Activated T-helper 17 cell treated with anti-CD3 and anti-CD28 coated beads, Interleukin-2, amount 50 U/mL, for 72 hours (primary cell): ENCODE results near the gene GPR15LG. TPM values are rescaled to one million over a fixed set of nuclear protein-coding genes. Genes with fewer than 3 reads are reported as not detected.
A peak's percentile ranks its signal among the peaks of the same experiment; 100 is the strongest.

Source experiments
- ATAC-seq: fragments of 150-1000 bp; cut with Tn5 transposase; replicated peaks from 2 replicates; pipeline ENCODE4 v1.10.0; 2021; ENCODE audit warnings: mild to moderate bottlenecking, moderate library complexity
- H3K27ac Mint-ChIP-seq: one replicate; pipeline ENCODE4 v1.8.0; 2022; ENCODE audit warnings: mixed read lengths
- H3K27me3 Mint-ChIP-seq: one replicate; pipeline ENCODE4 v1.8.0; 2022; ENCODE audit warnings: mixed read lengths
- H3K36me3 Mint-ChIP-seq: one replicate; pipeline ENCODE4 v1.8.0; 2022; ENCODE audit warnings: low read depth, mild to moderate bottlenecking, mixed read lengths
- H3K4me1 Mint-ChIP-seq: one replicate; pipeline ENCODE4 v1.8.0; 2022; ENCODE audit warnings: mixed read lengths
- H3K4me3 Mint-ChIP-seq: one replicate; pipeline ENCODE4 v1.8.0; 2022; ENCODE audit warnings: mild to moderate bottlenecking, mixed read lengths
- H3K9me3 Mint-ChIP-seq: one replicate; pipeline ENCODE4 v1.8.0; 2022; ENCODE audit warnings: mixed read lengths
- total RNA-seq, 2 donors: library from RNA; stranded (reverse); gene quantifications; one replicate each; pipeline ENCODE4 v1.2.3, GENCODE V29; 2022

The GPR15LG gene
- total RNA-seq, 2 donors from 2014 or later, result not detected

- H3K27me3 Mint-ChIP-seq, result peaks cover 12% of the 10 kb centered on the region
- H3K4me3 Mint-ChIP-seq, result no peak overlapping the region
- no peaks in the 10 kb centered on the region for H3K9me3 Mint-ChIP-seq
- H3K27ac Mint-ChIP-seq, result no peak overlapping the region
- H3K4me1 Mint-ChIP-seq, result no peaks in the 10 kb centered on the region
- ATAC-seq, result no peak
- no peaks in the 10 kb centered on the region for H3K36me3 Mint-ChIP-seq
Observed at GRCh38 chr10:84205853-84206525, 32.4 kb downstream of the GPR15LG start.

DNA sequence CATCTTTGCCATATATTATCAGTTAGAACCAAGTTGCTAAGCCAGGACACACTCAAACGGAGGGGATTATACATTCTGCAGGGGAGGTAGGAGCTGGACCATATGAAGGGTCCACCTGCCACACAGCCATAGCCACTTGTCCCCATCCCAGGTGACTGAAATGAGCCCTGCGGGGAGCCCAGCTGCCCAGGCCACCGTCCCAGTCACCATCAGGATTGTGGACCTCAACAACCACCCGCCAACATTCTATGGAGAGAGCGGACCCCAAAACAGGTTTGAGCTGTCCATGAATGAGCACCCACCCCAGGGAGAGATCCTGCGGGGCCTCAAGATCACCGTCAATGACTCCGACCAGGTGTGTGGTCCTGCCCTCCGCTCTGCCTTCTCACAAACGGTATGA lies 34.4 kb downstream of the GPR15LG start:
- H3K9me3 Mint-ChIP-seq, result no peaks in the 10 kb centered on the region
- no peak overlapping the region for H3K27ac Mint-ChIP-seq
- no peak for ATAC-seq
- H3K4me3 Mint-ChIP-seq, result no peak overlapping the region
- peaks cover 12% of the 10 kb centered on the region for H3K27me3 Mint-ChIP-seq
- no peaks in the 10 kb centered on the region for H3K36me3 Mint-ChIP-seq
- no peaks in the 10 kb centered on the region for H3K4me1 Mint-ChIP-seq

- no peaks in the 10 kb centered on the region for H3K9me3 Mint-ChIP-seq
- no peak overlapping the region for H3K4me3 Mint-ChIP-seq
- H3K27me3 Mint-ChIP-seq, result peaks cover 20% of the 10 kb centered on the region
- H3K36me3 Mint-ChIP-seq, result no peaks in the 10 kb centered on the region
- H3K27ac Mint-ChIP-seq, result no peak overlapping the region
- H3K4me1 Mint-ChIP-seq, result peaks cover 7% of the 10 kb centered on the region
- no peak for ATAC-seq
Observed at GRCh38 chr10:84211566-84211965, 38.0 kb downstream of the GPR15LG start.

GRCh38 chr10:84212014-84212413 lies 38.4 kb downstream of the GPR15LG start:
- no peaks in the 10 kb centered on the region for H3K9me3 Mint-ChIP-seq
- H3K4me3 Mint-ChIP-seq, result no peak overlapping the region
- H3K27ac Mint-ChIP-seq, result no peak overlapping the region
- peaks cover 7% of the 10 kb centered on the region for H3K4me1 Mint-ChIP-seq
- ATAC-seq, result no peak
- H3K27me3 Mint-ChIP-seq, result peaks cover 16% of the 10 kb centered on the region
- no peaks in the 10 kb centered on the region for H3K36me3 Mint-ChIP-seq

DNA sequence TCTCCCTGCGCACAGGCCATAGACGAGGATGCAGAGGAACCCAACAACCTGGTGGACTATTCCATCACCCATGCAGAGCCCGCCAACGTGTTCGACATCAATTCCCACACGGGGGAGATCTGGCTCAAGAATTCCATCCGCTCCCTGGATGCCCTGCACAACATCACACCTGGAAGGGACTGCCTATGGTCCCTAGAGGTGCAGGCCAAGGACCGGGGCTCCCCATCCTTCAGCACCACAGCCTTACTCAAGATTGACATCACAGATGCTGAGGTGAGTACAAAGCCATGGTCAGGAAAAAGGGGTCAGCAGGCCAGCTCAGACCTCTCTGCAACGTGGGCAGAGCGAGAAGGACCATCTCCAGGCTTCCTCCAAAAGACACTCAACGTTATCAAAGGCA lies 39.5 kb downstream of the GPR15LG start:
- no peaks in the 10 kb centered on the region for H3K36me3 Mint-ChIP-seq
- H3K4me3 Mint-ChIP-seq, result no peak overlapping the region
- no peaks in the 10 kb centered on the region for H3K9me3 Mint-ChIP-seq
- no peak overlapping the region for H3K27ac Mint-ChIP-seq
- H3K4me1 Mint-ChIP-seq, result peaks cover 7% of the 10 kb centered on the region
- H3K27me3 Mint-ChIP-seq, result peaks cover 14% of the 10 kb centered on the region
- no peak for ATAC-seq

DNA sequence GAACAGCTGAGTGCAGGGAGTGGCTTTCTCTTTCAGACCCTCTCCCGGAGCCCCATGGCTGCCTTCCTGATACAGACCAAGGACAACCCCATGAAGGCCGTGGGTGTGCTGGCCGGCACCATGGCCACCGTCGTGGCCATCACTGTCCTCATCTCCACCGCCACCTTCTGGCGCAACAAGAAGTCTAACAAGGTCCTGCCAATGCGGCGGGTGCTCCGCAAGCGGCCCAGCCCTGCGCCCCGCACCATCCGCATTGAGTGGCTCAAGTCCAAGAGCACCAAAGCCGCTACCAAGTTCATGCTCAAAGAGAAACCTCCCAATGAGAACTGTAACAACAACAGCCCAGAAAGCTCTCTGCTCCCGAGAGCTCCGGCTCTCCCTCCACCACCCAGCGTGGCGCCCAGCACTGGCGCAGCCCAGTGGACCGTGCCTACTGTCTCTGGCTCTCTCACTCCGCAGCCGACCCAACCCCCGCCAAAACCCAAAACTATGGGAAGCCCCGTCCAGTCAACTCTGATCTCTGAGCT lies 40.5 kb downstream of the GPR15LG start:
- peak; percentile 19 for ATAC-seq
- H3K4me1 Mint-ChIP-seq, result peaks cover 7% of the 10 kb centered on the region
- peaks cover 10% of the 10 kb centered on the region for H3K27me3 Mint-ChIP-seq
- H3K4me3 Mint-ChIP-seq, result peak overlapping the region; percentile 42
- no peaks in the 10 kb centered on the region for H3K9me3 Mint-ChIP-seq
- H3K27ac Mint-ChIP-seq, result no peak overlapping the region
- H3K36me3 Mint-ChIP-seq, result no peaks in the 10 kb centered on the region

DNA sequence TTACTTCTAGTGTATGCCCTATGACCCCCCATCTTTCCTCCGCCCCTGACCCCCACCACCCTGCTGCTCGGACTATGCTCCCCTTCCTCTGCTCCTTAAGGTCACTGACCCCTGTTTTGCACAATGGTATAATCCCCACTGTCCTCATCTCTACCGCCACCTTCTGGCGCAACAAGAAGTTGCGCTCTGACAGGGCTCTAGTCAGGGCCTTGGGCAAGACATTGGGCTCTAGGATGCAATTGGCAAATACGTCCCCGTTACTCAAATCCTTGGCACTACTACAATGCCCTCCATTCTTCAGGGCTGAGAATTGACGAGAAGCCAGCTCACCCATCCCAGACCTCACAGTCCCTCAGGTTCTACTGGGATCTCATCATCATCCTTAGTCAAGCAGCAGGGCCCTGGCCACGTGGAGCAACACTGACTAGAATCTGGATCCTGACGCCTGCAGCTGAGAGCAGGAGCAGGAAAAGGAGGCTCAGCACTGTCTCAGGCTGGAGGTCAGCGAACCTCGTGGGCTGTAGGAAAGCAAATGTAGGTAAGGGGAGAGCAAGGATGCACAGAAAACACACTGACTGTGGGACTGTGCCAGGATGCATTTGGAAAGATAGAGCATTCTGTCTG lies 41.1 kb downstream of the GPR15LG start:
- H3K4me1 Mint-ChIP-seq, result peaks cover 7% of the 10 kb centered on the region
- peak overlapping the region; percentile 42 for H3K4me3 Mint-ChIP-seq
- H3K27ac Mint-ChIP-seq, result no peak overlapping the region
- H3K27me3 Mint-ChIP-seq, result peaks cover 10% of the 10 kb centered on the region
- peak; percentile 74 for ATAC-seq
- H3K9me3 Mint-ChIP-seq, result peaks cover 4% of the 10 kb centered on the region
- no peaks in the 10 kb centered on the region for H3K36me3 Mint-ChIP-seq

DNA sequence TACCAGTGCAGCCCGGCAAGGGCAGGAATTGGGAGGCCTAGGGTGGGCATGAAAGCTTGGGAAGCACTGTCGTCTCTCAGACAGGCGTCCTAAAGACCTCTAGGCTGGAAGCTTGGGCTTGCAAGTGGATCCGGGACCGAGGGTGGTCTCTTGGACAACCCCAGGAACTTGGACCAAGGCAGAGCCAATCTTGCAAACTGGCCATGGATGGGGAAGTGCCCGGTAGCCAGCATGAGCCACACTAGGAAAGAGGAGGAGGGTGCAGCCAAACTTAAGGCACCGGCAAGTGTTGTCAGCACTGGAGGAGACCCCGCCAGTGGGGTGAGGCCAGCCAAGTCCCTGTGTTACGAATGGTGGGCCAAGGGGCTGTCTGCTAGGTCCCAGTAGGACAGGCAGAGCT lies 43.2 kb downstream of the GPR15LG start:
- H3K27me3 Mint-ChIP-seq, result peaks cover 15% of the 10 kb centered on the region
- no peak for ATAC-seq
- H3K4me3 Mint-ChIP-seq, result no peak overlapping the region
- H3K4me1 Mint-ChIP-seq, result peaks cover 7% of the 10 kb centered on the region
- H3K36me3 Mint-ChIP-seq, result no peaks in the 10 kb centered on the region
- H3K27ac Mint-ChIP-seq, result no peak overlapping the region
- H3K9me3 Mint-ChIP-seq, result peaks cover 4% of the 10 kb centered on the region

GRCh38 chr10:84217746-84218145 lies 44.1 kb downstream of the GPR15LG start:
- H3K9me3 Mint-ChIP-seq, result peaks cover 4% of the 10 kb centered on the region
- peaks cover 19% of the 10 kb centered on the region for H3K27me3 Mint-ChIP-seq
- no peak overlapping the region for H3K4me3 Mint-ChIP-seq
- H3K27ac Mint-ChIP-seq, result no peak overlapping the region
- H3K36me3 Mint-ChIP-seq, result no peaks in the 10 kb centered on the region
- H3K4me1 Mint-ChIP-seq, result peaks cover 7% of the 10 kb centered on the region
- ATAC-seq, result no peak

- Mint-ChIP-seq H3K9me3 (peaks cover 4% of the 10 kb centered on the region), H3K36me3 (no peaks in the 10 kb centered on the region), H3K27me3 (peaks cover 26% of the 10 kb centered on the region), H3K27ac (no peak overlapping the region), H3K4me3 (no peak overlapping the region), H3K4me1 (no peaks in the 10 kb centered on the region)
- ATAC-seq, result no peak
Observed at GRCh38 chr10:84221916-84222315, 48.3 kb downstream of the GPR15LG start.

DNA sequence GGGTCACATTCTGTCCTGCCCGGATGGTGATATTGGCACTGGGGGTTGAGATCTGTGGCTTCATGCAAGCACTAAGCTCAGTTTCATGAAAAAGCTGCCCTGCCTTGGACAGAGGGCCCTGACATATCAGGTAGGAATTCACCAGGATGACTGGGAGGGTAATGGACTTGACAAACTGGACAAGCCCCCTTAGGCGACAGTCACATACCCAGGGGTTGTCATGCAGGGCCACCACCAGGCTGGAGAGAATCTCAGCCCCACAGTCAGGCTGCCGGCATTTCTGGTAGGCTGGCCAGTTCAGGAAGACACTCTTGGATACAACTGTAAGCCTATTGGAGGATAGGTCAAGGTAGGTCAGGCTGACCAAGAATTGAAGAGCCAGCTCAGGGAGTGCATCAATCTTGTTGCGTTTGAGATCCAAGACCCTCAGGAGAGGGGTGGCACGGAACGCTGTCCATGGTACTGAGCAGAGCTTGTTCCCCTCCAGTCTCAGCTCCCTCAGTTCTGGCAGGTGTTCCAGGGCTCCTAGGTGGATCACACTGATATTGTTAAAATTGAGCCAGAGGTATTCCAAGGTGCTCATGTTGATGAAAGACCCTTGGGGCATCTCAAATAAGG lies 50.9 kb downstream of the GPR15LG start:
- no peak for ATAC-seq

GRCh38 chr10:84225427-84226173 lies 52.0 kb downstream of the GPR15LG start, which contains the start of gene LRIT2:
Gene LRIT2 (minus strand): TSS chr10:84225544. CDS start chr10:84225520, 24 bp downstream.
- no peak for ATAC-seq
- no peaks in the 10 kb centered on the region for H3K4me1 Mint-ChIP-seq
- H3K27ac Mint-ChIP-seq, result no peak within 1 kb of the TSS
- peaks cover 33% of the 10 kb centered on the region for H3K27me3 Mint-ChIP-seq
- H3K9me3 Mint-ChIP-seq, result no peaks in the 10 kb centered on the region
- no peaks in the 10 kb centered on the region for H3K36me3 Mint-ChIP-seq
- no peak within 1 kb of the TSS for H3K4me3 Mint-ChIP-seq

More for the DNA sequence above, 50.9 kb downstream of the GPR15LG start:
- H3K9me3 Mint-ChIP-seq, result peaks cover under 1% of the 10 kb centered on the region
- peaks cover 33% of the 10 kb centered on the region for H3K27me3 Mint-ChIP-seq
- no peaks in the 10 kb centered on the region for H3K36me3 Mint-ChIP-seq
- no peak overlapping the region for H3K4me3 Mint-ChIP-seq
- H3K4me1 Mint-ChIP-seq, result no peaks in the 10 kb centered on the region
- no peak overlapping the region for H3K27ac Mint-ChIP-seq

- Mint-ChIP-seq H3K4me3 (no peak overlapping the region), H3K4me1 (no peaks in the 10 kb centered on the region), H3K27me3 (peaks cover 34% of the 10 kb centered on the region), H3K27ac (no peak overlapping the region), H3K36me3 (no peaks in the 10 kb centered on the region), H3K9me3 (no peaks in the 10 kb centered on the region)
- no peak for ATAC-seq
Observed at GRCh38 chr10:84226616-84227015, 53.0 kb downstream of the GPR15LG start.

DNA sequence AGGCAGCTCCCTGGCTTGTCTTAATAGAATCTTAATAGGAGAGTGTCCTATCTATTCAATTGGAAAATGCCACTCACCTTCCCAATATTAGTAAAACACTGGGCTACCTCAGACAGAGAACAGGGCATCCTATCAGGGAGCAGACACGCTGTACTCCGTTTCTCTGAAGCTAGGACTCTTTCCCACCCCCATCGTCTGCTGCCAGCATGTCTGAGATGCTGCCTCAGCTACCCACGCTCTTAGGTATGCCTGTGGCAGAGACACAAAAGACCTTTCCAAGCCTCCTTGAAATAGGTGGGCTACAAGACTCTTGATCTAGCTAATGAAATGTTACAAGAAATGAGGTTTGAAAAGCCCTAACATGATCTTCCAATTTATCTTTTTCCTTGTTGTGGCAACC lies 54.2 kb downstream of the GPR15LG start:
- Mint-ChIP-seq H3K9me3 (no peaks in the 10 kb centered on the region), H3K4me1 (no peaks in the 10 kb centered on the region), H3K27ac (no peak overlapping the region), H3K4me3 (no peak overlapping the region), H3K36me3 (no peaks in the 10 kb centered on the region), H3K27me3 (peaks cover 28% of the 10 kb centered on the region)
- no peak for ATAC-seq
